IMR-90 (cell line): ENCODE data around the gene NMNAT3. TPM values are rescaled to one million over a fixed set of nuclear protein-coding genes. Genes with fewer than 3 reads are reported as not detected.

Experiments
- ATAC-seq: fragments of 200-7000 bp; cut with Tn5 transposase; 2 replicates; pipeline ENCODE4 v1.9.1; 2020; ENCODE audit warnings: low read depth, mild to moderate bottlenecking, moderate library complexity
- BruUV-seq: library from RNA; stranded (reverse); fragments of 400-500 nt; replicated peaks from 2 replicates; lab custom pipeline; 2021; lab: Mats Ljungman, UMichigan
- CTCF ChIA-PET: fragments of 300-600 bp; formaldehyde crosslinking; extraction: SDS; loops from one replicate; lab custom pipeline; 2021; ENCODE audit warnings: antibody characterized with exemption; lab: Yijun Ruan, JAX
- POLR2A ChIA-PET: fragments of 300-600 bp; sonication (Branson Sonifier 250); formaldehyde crosslinking; loops from one replicate; lab custom pipeline; 2022; ENCODE audit warnings: antibody characterized with exemption; ENCODE audit not compliant: unreplicated experiment; lab: Charles Lee
- DNase-seq: peaks from one replicate; pipeline ENCODE4 v3.0.0; 2013
- H2AFZ ChIP-seq: replicated peaks from 2 replicates; pipeline ENCODE3; 2013; ENCODE audit warnings: low read length, mild to moderate bottlenecking; ENCODE audit not compliant: poor library complexity
- H2AK5ac ChIP-seq: 2 replicates; pipeline ENCODE4 v1.6.1; 2013; ENCODE audit warnings: low read depth, low read length, inconsistent platforms
- H2AK9ac ChIP-seq: replicated peaks from 2 replicates; pipeline ENCODE3; 2013; ENCODE audit warnings: mild to moderate bottlenecking, low read depth, low read length, moderate library complexity; ENCODE audit not compliant: poor library complexity
- H2BK120ac ChIP-seq: 2 replicates; pipeline ENCODE4 v1.6.1; 2013; ENCODE audit warnings: low read depth, low read length, inconsistent platforms
- H2BK15ac ChIP-seq: 3 replicates; pipeline ENCODE4 v1.6.1; 2013; ENCODE audit warnings: low read depth, low read length, inconsistent platforms
- H2BK20ac ChIP-seq: 2 replicates; pipeline ENCODE4 v1.6.1; 2013; ENCODE audit warnings: low read depth, mild to moderate bottlenecking, inconsistent platforms, low read length, moderate library complexity
- H2BK5ac ChIP-seq: 2 replicates; pipeline ENCODE4 v1.6.1; 2013; ENCODE audit warnings: mild to moderate bottlenecking, low read depth, low read length, inconsistent platforms; ENCODE audit not compliant: poor library complexity, severe bottlenecking
- H3K14ac ChIP-seq: replicated peaks from 2 replicates; pipeline ENCODE4 v1.6.1; 2013; ENCODE audit warnings: low read depth, low read length, inconsistent platforms
- H3K18ac ChIP-seq: 2 replicates; pipeline ENCODE4 v1.6.1; 2013; ENCODE audit warnings: low read depth, low read length, control low read depth
- H3K23ac ChIP-seq: 2 replicates; pipeline ENCODE4 v1.6.1; 2013; ENCODE audit warnings: low read depth, low read length, inconsistent platforms
- H3K27ac ChIP-seq: 2 replicates; pipeline ENCODE4 v1.5.1; 2013; ENCODE audit warnings: mild to moderate bottlenecking, control low read depth, low read length; ENCODE audit not compliant: insufficient read depth
- H3K27me3 ChIP-seq: 2 replicates; pipeline ENCODE4 v1.6.1; 2013; ENCODE audit warnings: low read length; ENCODE audit not compliant: control insufficient read depth, insufficient read depth
- H3K36me3 ChIP-seq: 2 replicates; pipeline ENCODE4 v1.6.1; 2013; ENCODE audit warnings: low read length, mixed read lengths; ENCODE audit not compliant: control insufficient read depth, insufficient read depth
- H3K4ac ChIP-seq: 2 replicates; pipeline ENCODE4 v1.6.1; 2013; ENCODE audit warnings: low read depth, low read length, inconsistent platforms
- H3K4me1 ChIP-seq: 2 replicates; pipeline ENCODE4 v1.6.1; 2013; ENCODE audit warnings: low read length, mixed read lengths; ENCODE audit not compliant: control insufficient read depth, insufficient read depth
- H3K4me2 ChIP-seq: 2 replicates; pipeline ENCODE4 v1.6.1; 2013; ENCODE audit warnings: low read depth, mild to moderate bottlenecking, control low read depth, low read length, moderate library complexity
- H3K4me3 ChIP-seq: 2 replicates; pipeline ENCODE4 v1.5.1; 2013; ENCODE audit warnings: low read depth, mild to moderate bottlenecking, control low read depth, low read length, moderate library complexity; ENCODE audit not compliant: insufficient read depth
- H3K56ac ChIP-seq: 2 replicates; pipeline ENCODE4 v1.6.1; 2013; ENCODE audit warnings: low read length, inconsistent platforms; ENCODE audit not compliant: insufficient read depth; ENCODE audit errors: extremely low read depth
- H3K79me1 ChIP-seq, 2 experiments: 2 replicates each; pipeline ENCODE4 v1.6.1; 2013; ENCODE audit warnings: low read length in 2 of 2, inconsistent platforms in 1 of 2, low read depth in 1 of 2
- H3K9ac ChIP-seq: 2 replicates; pipeline ENCODE4 v1.6.1; 2013; ENCODE audit warnings: low read depth, low read length, control low read depth
- H3K9me1 ChIP-seq: 2 replicates; pipeline ENCODE4 v1.6.1; 2013; ENCODE audit warnings: low read length, inconsistent platforms; ENCODE audit not compliant: insufficient read depth
- H3K9me3 ChIP-seq: 2 replicates; pipeline ENCODE4 v1.6.1; 2013; ENCODE audit warnings: low read length; ENCODE audit not compliant: control insufficient read depth, insufficient read depth
- H4K20me1 ChIP-seq: 2 replicates; pipeline ENCODE4 v1.6.1; 2013; ENCODE audit warnings: low read length, inconsistent platforms; ENCODE audit not compliant: insufficient read depth
- H4K5ac ChIP-seq: 2 replicates; pipeline ENCODE4 v1.6.1; 2013; ENCODE audit warnings: mild to moderate bottlenecking, low read depth, low read length, control low read depth
- H4K8ac ChIP-seq, 2 experiments: 2 replicates each; pipeline ENCODE4 v1.6.1; 2013; ENCODE audit warnings: low read depth in 2 of 2, low read length in 2 of 2, control low read depth in 1 of 2, inconsistent platforms in 1 of 2
- H4K91ac ChIP-seq: 2 replicates; pipeline ENCODE4 v1.6.1; 2013; ENCODE audit warnings: low read depth, low read length, inconsistent platforms; ENCODE audit not compliant: insufficient read depth
- BHLHE40 ChIP-seq: fragments of 150-350 bp; IDR thresholded peaks from 2 replicates; pipeline ENCODE4 v1.6.1; 2016; ENCODE audit warnings: mild to moderate bottlenecking, low read depth, low read length
- CEBPB ChIP-seq: IDR thresholded peaks from 2 replicates; pipeline ENCODE4 v1.6.1; 2012; ENCODE audit warnings: low read depth, low read length, improper control_type of control experiment
- CHD1 ChIP-seq: IDR thresholded peaks from 2 replicates; pipeline ENCODE4 v1.6.1; 2012; ENCODE audit warnings: low read depth, low read length, improper control_type of control experiment
- CTCF ChIP-seq: conservative IDR thresholded peaks from 2 replicates; pipeline ENCODE4 v1.5.1; 2012; ENCODE audit warnings: mild to moderate bottlenecking, low read depth, low read length, improper control_type of control experiment
- FOS ChIP-seq: fragments of 150-350 bp; IDR thresholded peaks from 2 replicates; pipeline ENCODE4 v1.6.1; 2016; ENCODE audit warnings: low read depth, low read length
- MAFK ChIP-seq: IDR thresholded peaks from 2 replicates; pipeline ENCODE4 v1.6.1; 2012; ENCODE audit warnings: low read depth, low read length, improper control_type of control experiment
- MAZ ChIP-seq: IDR thresholded peaks from 2 replicates; pipeline ENCODE4 v1.6.1; 2012; ENCODE audit warnings: low read depth, mild to moderate bottlenecking, low read length, improper control_type of control experiment, moderate library complexity, borderline replicate concordance
- MXI1 ChIP-seq: IDR thresholded peaks from 2 replicates; pipeline ENCODE4 v1.6.1; 2012; ENCODE audit warnings: low read depth, mild to moderate bottlenecking, low read length, moderate library complexity, borderline replicate concordance
- NFE2L2 ChIP-seq: fragments of 150-350 bp; IDR thresholded peaks from 2 replicates; pipeline ENCODE4 v1.6.1; 2016; ENCODE audit warnings: low read depth, mild to moderate bottlenecking, low read length
- POLR2A ChIP-seq: IDR thresholded peaks from 2 replicates; pipeline ENCODE4 v1.6.1; 2012; ENCODE audit warnings: mild to moderate bottlenecking, low read depth, low read length
- RAD21 ChIP-seq: IDR thresholded peaks from 2 replicates; pipeline ENCODE4 v1.6.1; 2012; ENCODE audit warnings: low read length, improper control_type of control experiment
- RCOR1 ChIP-seq: IDR thresholded peaks from 2 replicates; pipeline ENCODE4 v1.6.1; 2012; ENCODE audit warnings: mild to moderate bottlenecking, low read length, improper control_type of control experiment; ENCODE audit not compliant: insufficient replicate concordance
- RFX5 ChIP-seq: IDR thresholded peaks from 2 replicates; pipeline ENCODE4 v1.8.0; 2012; ENCODE audit warnings: low read depth, mild to moderate bottlenecking, low read length, moderate library complexity
- SMC3 ChIP-seq: fragments of 150-350 bp; IDR thresholded peaks from 2 replicates; pipeline ENCODE4 v1.6.1; 2016; ENCODE audit warnings: low read depth, mild to moderate bottlenecking, antibody characterized with exemption, low read length, moderate library complexity
- WGBS, 2 experiments: methylation state at CpG; one replicate each; pipeline versions ENCODE4 v1.1.5 to v1.1.7; 2013; ENCODE audit warnings: missing lambda C conversion rate in 2 of 2; ENCODE audit not compliant: insufficient read length in 1 of 2; ENCODE audit errors: extremely low coverage in 2 of 2; 5-methylcytosine and 5-hydroxymethylcytosine counted together
- dilution Hi-C: fragments of 300-500 bp; cut with HindIII; formaldehyde crosslinking; loops from one replicate; pipeline ENCODE4 v1.14.3; 2018; ENCODE audit warnings: low sequenced_read_pairs; ENCODE audit not compliant: unreplicated experiment
- in situ Hi-C: fragments of 300-500 bp; cut with MboI; formaldehyde crosslinking; loops from 3 replicates; pipeline ENCODE4 v1.14.3; 2019; ENCODE audit warnings: low sequenced_read_pairs, inconsistent platforms, mixed read lengths
- intact Hi-C: fragments of 100-400 bp; cut with micrococcal nuclease; formaldehyde crosslinking; loops from 2 replicates; pipeline ENCODE4 v1.10.0; 2022
- polyA plus RNA-seq, 3 experiments: library from polyadenylated mRNA; depleted of rRNA; stranded (reverse); fragments of >200 nt; gene quantifications; 2 replicates each; pipeline ENCODE4 v1.2.3, GENCODE V29; 2012; ENCODE audit warnings: low replicate concordance in 1 of 3
- total RNA-seq: library from RNA; depleted of rRNA; stranded (reverse); fragments of >200 nt; gene quantifications from 2 replicates; pipeline ENCODE4 v1.2.3, GENCODE V29; 2012
- TF ChIP-seq, protein P1 (sequence below): fragments of 150-350 bp; IDR thresholded peaks from 2 replicates; pipeline ENCODE4 v1.6.1; 2017; ENCODE audit warnings: mild to moderate bottlenecking, antibody characterized with exemption, low read length, low read depth
- TF ChIP-seq, protein P2 (sequence below): fragments of 150-350 bp; IDR thresholded peaks from 2 replicates; pipeline ENCODE4 v1.6.1; 2016; ENCODE audit warnings: low read depth, mild to moderate bottlenecking, low read length, moderate library complexity, borderline replicate concordance

Gene NMNAT3
- total and polyA plus RNA-seq, 2 of the 4 experiments (the other 2 are of a cell fraction) = 0.12 to 0.36 TPM

- in situ Hi-C loops = no loop called here
- ChIA-PET POLR2A (no interaction called here), CTCF (no interaction called here)
- Histone ChIP-seq H4K5ac (no peak overlapping the region), H4K20me1 (no peaks in the 10 kb centered on the region), H3K56ac (no peak overlapping the region), H3K18ac (no peak overlapping the region), H2AK9ac (no peak overlapping the region), H3K4me2 (no peak overlapping the region), H2BK5ac (no peak overlapping the region), H3K36me3 (no peaks in the 10 kb centered on the region), H3K27ac (no peak overlapping the region), H2BK120ac (no peak overlapping the region), H2AFZ (no peak overlapping the region), H2BK20ac (no peak overlapping the region), H3K9me3 (no peaks in the 10 kb centered on the region), H2BK15ac (no peak overlapping the region), H3K4me3 (no peak overlapping the region), H3K23ac (no peak overlapping the region), H3K4me1 (no peaks in the 10 kb centered on the region), H3K4ac (no peak overlapping the region), H3K14ac (no peak overlapping the region), H2AK5ac (no peak overlapping the region), H3K9ac (no peak overlapping the region), H3K9me1 (no peaks in the 10 kb centered on the region; the same call in 1 of the 2 replicates), H4K91ac (no peak overlapping the region), H3K27me3 (no peaks in the 10 kb centered on the region), H3K79me1 (no peaks in the 10 kb centered on the region), H4K8ac (no peak overlapping the region)
- DNase-seq (no peak), ATAC-seq (no peak)
- TF ChIP-seq CEBPB = no peak
- TF ChIP-seq RFX5 = no peak
- TF ChIP-seq CHD1 = no peak
- TF ChIP-seq FOS = no peak
- TF ChIP-seq MAFK = no peak
- TF ChIP-seq RCOR1 = no peak
- TF ChIP-seq SMC3 = no peak
- TF ChIP-seq NFE2L2 = no peak
- no peak for TF ChIP-seq POLR2A
- TF ChIP-seq MAZ = no peak
- TF ChIP-seq, protein P1, sequence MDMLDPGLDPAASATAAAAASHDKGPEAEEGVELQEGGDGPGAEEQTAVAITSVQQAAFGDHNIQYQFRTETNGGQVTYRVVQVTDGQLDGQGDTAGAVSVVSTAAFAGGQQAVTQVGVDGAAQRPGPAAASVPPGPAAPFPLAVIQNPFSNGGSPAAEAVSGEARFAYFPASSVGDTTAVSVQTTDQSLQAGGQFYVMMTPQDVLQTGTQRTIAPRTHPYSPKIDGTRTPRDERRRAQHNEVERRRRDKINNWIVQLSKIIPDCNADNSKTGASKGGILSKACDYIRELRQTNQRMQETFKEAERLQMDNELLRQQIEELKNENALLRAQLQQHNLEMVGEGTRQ = no peak
- TF ChIP-seq, protein P2, sequence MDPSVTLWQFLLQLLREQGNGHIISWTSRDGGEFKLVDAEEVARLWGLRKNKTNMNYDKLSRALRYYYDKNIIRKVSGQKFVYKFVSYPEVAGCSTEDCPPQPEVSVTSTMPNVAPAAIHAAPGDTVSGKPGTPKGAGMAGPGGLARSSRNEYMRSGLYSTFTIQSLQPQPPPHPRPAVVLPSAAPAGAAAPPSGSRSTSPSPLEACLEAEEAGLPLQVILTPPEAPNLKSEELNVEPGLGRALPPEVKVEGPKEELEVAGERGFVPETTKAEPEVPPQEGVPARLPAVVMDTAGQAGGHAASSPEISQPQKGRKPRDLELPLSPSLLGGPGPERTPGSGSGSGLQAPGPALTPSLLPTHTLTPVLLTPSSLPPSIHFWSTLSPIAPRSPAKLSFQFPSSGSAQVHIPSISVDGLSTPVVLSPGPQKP = no peak
- TF ChIP-seq CTCF = no peak
- no peak for TF ChIP-seq MXI1
- TF ChIP-seq RAD21 = no peak
- TF ChIP-seq BHLHE40 = no peak
- no CpG with 5 or more reads among the region's 3 CpGs for WGBS, 2 experiments
- dilution Hi-C loops = no loop called here
- no TSS peak for BruUV-seq
- intact Hi-C loops = no loop called here
Measured at GRCh38 chr3:139686206-139686605, 8.4 kb upstream of the NMNAT3 start.
